ENCODE results near the gene TMEM181. TPM values are rescaled to one million over a fixed set of nuclear protein-coding genes. Genes with fewer than 3 reads are reported as not detected.

TMEM181 gene
- total and polyA plus RNA-seq, 2 of the 13 experiments (the other 11 are each of a cell fraction or from before 2014, with no cell fraction given) = 59.1 to 108 TPM

DNA sequence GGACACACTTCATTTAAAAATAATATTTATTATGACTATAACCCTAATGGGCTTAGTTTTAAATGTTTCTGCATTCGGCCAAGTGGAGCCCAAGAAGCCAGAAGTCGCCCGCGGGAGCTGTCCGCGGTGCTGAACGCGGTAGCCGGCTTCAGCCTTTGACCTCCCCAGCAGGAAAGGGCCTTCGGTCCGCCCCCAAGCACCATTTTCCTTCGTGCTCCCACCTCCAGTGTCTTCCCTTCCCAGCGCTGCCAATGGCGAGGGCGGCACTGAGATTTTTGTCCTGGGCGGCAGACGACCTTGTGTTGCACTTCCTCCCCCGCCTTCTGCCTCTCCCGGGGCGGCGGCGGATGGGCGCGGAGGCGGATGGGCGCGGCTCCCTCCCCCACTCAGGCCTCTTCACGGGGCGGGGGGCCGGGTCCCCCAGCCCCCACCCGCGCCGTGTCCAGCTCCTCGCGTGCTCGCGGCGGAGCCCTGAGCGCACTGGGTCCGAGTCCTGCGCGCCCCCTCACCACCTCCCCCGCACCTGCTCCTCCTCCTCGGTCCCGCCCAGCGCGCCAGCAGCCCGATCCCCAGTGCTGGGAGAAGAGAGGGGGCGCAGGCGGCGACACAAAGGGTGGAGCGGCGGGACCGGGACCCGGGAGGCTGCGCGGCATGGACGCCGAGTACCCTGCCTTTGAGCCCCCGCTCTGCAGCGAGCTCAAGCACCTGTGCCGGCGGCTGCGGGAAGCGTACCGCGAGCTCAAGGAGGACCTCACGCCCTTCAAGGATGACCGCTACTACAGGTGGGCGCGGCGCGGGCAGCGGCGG, 23.6 kb upstream of the TMEM181 start (continued):
- TF ChIP-seq, protein P1, sequence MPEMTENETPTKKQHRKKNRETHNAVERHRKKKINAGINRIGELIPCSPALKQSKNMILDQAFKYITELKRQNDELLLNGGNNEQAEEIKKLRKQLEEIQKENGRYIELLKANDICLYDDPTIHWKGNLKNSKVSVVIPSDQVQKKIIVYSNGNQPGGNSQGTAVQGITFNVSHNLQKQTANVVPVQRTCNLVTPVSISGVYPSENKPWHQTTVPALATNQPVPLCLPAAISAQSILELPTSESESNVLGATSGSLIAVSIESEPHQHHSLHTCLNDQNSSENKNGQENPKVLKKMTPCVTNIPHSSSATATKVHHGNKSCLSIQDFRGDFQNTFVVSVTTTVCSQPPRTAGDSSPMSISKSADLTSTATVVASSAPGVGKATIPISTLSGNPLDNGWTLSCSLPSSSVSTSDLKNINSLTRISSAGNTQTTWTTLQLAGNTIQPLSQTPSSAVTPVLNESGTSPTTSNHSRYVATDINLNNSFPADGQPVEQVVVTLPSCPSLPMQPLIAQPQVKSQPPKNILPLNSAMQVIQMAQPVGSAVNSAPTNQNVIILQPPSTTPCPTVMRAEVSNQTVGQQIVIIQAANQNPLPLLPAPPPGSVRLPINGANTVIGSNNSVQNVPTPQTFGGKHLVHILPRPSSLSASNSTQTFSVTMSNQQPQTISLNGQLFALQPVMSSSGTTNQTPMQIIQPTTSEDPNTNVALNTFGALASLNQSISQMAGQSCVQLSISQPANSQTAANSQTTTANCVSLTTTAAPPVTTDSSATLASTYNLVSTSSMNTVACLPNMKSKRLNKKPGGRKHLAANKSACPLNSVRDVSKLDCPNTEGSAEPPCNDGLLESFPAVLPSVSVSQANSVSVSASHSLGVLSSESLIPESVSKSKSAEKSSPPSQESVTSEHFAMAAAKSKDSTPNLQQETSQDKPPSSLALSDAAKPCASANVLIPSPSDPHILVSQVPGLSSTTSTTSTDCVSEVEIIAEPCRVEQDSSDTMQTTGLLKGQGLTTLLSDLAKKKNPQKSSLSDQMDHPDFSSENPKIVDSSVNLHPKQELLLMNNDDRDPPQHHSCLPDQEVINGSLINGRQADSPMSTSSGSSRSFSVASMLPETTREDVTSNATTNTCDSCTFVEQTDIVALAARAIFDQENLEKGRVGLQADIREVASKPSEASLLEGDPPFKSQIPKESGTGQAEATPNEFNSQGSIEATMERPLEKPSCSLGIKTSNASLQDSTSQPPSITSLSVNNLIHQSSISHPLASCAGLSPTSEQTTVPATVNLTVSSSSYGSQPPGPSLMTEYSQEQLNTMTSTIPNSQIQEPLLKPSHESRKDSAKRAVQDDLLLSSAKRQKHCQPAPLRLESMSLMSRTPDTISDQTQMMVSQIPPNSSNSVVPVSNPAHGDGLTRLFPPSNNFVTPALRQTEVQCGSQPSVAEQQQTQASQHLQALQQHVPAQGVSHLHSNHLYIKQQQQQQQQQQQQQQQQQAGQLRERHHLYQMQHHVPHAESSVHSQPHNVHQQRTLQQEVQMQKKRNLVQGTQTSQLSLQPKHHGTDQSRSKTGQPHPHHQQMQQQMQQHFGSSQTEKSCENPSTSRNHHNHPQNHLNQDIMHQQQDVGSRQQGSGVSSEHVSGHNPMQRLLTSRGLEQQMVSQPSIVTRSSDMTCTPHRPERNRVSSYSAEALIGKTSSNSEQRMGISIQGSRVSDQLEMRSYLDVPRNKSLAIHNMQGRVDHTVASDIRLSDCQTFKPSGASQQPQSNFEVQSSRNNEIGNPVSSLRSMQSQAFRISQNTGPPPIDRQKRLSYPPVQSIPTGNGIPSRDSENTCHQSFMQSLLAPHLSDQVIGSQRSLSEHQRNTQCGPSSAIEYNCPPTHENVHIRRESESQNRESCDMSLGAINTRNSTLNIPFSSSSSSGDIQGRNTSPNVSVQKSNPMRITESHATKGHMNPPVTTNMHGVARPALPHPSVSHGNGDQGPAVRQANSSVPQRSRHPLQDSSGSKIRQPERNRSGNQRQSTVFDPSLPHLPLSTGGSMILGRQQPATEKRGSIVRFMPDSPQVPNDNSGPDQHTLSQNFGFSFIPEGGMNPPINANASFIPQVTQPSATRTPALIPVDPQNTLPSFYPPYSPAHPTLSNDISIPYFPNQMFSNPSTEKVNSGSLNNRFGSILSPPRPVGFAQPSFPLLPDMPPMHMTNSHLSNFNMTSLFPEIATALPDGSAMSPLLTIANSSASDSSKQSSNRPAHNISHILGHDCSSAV (CRISPR knock-in tag; IDR thresholded peaks at IDR 0.05; ENCODE audit: borderline replicate concordance) = peak; percentile 95
- peak; percentile 93 for TF ChIP-seq IRF2 (CRISPR knock-in tag; IDR thresholded peaks at IDR 0.05)
- peak; percentile 97 for TF ChIP-seq ZNF367 (CRISPR knock-in tag; IDR thresholded peaks at IDR 0.05; ENCODE audit: borderline replicate concordance)
- TF ChIP-seq, protein P2, sequence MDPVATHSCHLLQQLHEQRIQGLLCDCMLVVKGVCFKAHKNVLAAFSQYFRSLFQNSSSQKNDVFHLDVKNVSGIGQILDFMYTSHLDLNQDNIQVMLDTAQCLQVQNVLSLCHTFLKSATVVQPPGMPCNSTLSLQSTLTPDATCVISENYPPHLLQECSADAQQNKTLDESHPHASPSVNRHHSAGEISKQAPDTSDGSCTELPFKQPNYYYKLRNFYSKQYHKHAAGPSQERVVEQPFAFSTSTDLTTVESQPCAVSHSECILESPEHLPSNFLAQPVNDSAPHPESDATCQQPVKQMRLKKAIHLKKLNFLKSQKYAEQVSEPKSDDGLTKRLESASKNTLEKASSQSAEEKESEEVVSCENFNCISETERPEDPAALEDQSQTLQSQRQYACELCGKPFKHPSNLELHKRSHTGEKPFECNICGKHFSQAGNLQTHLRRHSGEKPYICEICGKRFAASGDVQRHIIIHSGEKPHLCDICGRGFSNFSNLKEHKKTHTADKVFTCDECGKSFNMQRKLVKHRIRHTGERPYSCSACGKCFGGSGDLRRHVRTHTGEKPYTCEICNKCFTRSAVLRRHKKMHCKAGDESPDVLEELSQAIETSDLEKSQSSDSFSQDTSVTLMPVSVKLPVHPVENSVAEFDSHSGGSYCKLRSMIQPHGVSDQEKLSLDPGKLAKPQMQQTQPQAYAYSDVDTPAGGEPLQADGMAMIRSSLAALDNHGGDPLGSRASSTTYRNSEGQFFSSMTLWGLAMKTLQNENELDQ (CRISPR knock-in tag; IDR thresholded peaks at IDR 0.05; ENCODE audit: borderline replicate concordance) = peak; percentile 98; the same call in 1 of the 2 replicates
- TF ChIP-seq RARG (CRISPR knock-in tag; IDR thresholded peaks at IDR 0.05; ENCODE audit: low read depth) = no peak
- peak; percentile 77; the same call in 1 of the 2 replicates for TF ChIP-seq ZNF468 (CRISPR knock-in tag; IDR thresholded peaks at IDR 0.05)
- TF ChIP-seq ZNF891 (CRISPR knock-in tag; IDR thresholded peaks at IDR 0.05) = peak; percentile 94
- TF ChIP-seq, protein P3, sequence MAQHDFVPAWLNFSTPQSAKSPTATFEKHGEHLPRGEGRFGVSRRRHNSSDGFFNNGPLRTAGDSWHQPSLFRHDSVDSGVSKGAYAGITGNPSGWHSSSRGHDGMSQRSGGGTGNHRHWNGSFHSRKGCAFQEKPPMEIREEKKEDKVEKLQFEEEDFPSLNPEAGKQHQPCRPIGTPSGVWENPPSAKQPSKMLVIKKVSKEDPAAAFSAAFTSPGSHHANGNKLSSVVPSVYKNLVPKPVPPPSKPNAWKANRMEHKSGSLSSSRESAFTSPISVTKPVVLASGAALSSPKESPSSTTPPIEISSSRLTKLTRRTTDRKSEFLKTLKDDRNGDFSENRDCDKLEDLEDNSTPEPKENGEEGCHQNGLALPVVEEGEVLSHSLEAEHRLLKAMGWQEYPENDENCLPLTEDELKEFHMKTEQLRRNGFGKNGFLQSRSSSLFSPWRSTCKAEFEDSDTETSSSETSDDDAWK (CRISPR knock-in tag; IDR thresholded peaks at IDR 0.05) = no peak
- peak; percentile 50; the same call in 1 of the 2 replicates for TF ChIP-seq KDM3A (CRISPR knock-in tag; IDR thresholded peaks at IDR 0.05; ENCODE audit: low read depth)
- peak; percentile 84 for TF ChIP-seq NR2C2 (CRISPR knock-in tag; IDR thresholded peaks at IDR 0.05; ENCODE audit: borderline replicate concordance)

Measured in HepG2 (cell line).